HepG2 (cell line): ENCODE data around the gene BEST2. TPM values are rescaled to one million over a fixed set of nuclear protein-coding genes. Genes with fewer than 3 reads are reported as not detected.

ENCODE experiments used
- ARHGAP35 ChIP-seq: sonication (generic); formaldehyde crosslinking; IDR thresholded peaks from 2 replicates; pipeline ENCODE4 v1.9.0; 2022; ENCODE audit warnings: mild to moderate bottlenecking, inconsistent platforms, moderate library complexity, missing genetic modification reagents, borderline replicate concordance
- BCLAF1 ChIP-seq: fragments of 450-650 bp; IDR thresholded peaks from 2 replicates; pipeline ENCODE4 v1.6.1; 2017; ENCODE audit warnings: mild to moderate bottlenecking
- GABPB1 ChIP-seq: IDR thresholded peaks from 2 replicates; pipeline ENCODE4 v1.6.1; 2016; ENCODE audit warnings: mild to moderate bottlenecking, missing genetic modification reagents, moderate library complexity, missing compliant biosample characterization
- IKZF1 ChIP-seq: fragments of 450-650 bp; IDR thresholded peaks from 2 replicates; pipeline ENCODE4 v1.7.1; 2016
- JUN ChIP-seq: sonication (generic); formaldehyde crosslinking; IDR thresholded peaks from 2 replicates; pipeline ENCODE4 v1.4.0; 2020; ENCODE audit warnings: mild to moderate bottlenecking, missing genetic modification reagents
- POLR2AphosphoS2 ChIP-seq: IDR thresholded peaks from 2 replicates; pipeline ENCODE4 v1.6.1; 2011; ENCODE audit warnings: low read depth, low read length, improper control_type of control experiment
- RBFOX2 ChIP-seq: fragments of 200-400 bp; formaldehyde crosslinking; IDR thresholded peaks from 2 replicates; pipeline ENCODE4 v1.6.1; 2017; ENCODE audit warnings: low read depth, mild to moderate bottlenecking, low read length
- SKI ChIP-seq: fragments of 450-650 bp; IDR thresholded peaks from one replicate; pipeline ENCODE4 v1.6.1; 2018; ENCODE audit warnings: mild to moderate bottlenecking; ENCODE audit not compliant: partially characterized antibody
- ZBTB33 ChIP-seq: sonication (generic); formaldehyde crosslinking; IDR thresholded peaks from 2 replicates; pipeline ENCODE4 v1.4.0; 2020; ENCODE audit warnings: missing genetic modification reagents
- ZNF720 ChIP-seq: sonication (generic); formaldehyde crosslinking; IDR thresholded peaks from 2 replicates; pipeline ENCODE4 v1.4.0; 2020; ENCODE audit warnings: missing genetic modification reagents
- ZNF768 ChIP-seq: sonication (generic); formaldehyde crosslinking; IDR thresholded peaks from 2 replicates; pipeline ENCODE4 v1.4.0; 2020; ENCODE audit warnings: missing genetic modification reagents
- polyA plus RNA-seq, 8 experiments: library from polyadenylated mRNA; depleted of rRNA in 3 of 8; stranded (reverse) in 7 of 8; unstranded in 1 of 8; fragments of >200 nt; fragmentation: Illumina TruSeq in 4 of 8; extraction: Trizol in 4 of 8; gene quantifications; 2 replicates each; pipeline versions ENCODE4 v1.2.1 to v1.2.3, GENCODE V29; 2011 to 2016; ENCODE audit warnings: low read depth in 4 of 8, missing spikeins in 1 of 8, mixed read lengths in 1 of 8; ENCODE audit not compliant: insufficient read depth in 1 of 8
- total RNA-seq, 5 experiments: library from RNA; depleted of rRNA; stranded (reverse); fragments of >200 nt; fragmentation: Illumina TruSeq; extraction: Trizol; gene quantifications; 2 replicates each; pipeline ENCODE4 v1.2.3, GENCODE V29; 2016; ENCODE audit warnings: low read depth in 1 of 5
- TF ChIP-seq, protein P1 (sequence below): IDR thresholded peaks from 2 replicates; pipeline ENCODE4 v1.4.0; 2020; ENCODE audit warnings: mild to moderate bottlenecking, missing genetic modification reagents
- TF ChIP-seq, protein P2 (sequence below): IDR thresholded peaks from 2 replicates; pipeline ENCODE4 v1.6.1; 2016

The BEST2 gene
- total and polyA plus RNA-seq, 2 of the 13 experiments (the other 11 are each of a cell fraction or from before 2014, with no cell fraction given): not detected

DNA sequence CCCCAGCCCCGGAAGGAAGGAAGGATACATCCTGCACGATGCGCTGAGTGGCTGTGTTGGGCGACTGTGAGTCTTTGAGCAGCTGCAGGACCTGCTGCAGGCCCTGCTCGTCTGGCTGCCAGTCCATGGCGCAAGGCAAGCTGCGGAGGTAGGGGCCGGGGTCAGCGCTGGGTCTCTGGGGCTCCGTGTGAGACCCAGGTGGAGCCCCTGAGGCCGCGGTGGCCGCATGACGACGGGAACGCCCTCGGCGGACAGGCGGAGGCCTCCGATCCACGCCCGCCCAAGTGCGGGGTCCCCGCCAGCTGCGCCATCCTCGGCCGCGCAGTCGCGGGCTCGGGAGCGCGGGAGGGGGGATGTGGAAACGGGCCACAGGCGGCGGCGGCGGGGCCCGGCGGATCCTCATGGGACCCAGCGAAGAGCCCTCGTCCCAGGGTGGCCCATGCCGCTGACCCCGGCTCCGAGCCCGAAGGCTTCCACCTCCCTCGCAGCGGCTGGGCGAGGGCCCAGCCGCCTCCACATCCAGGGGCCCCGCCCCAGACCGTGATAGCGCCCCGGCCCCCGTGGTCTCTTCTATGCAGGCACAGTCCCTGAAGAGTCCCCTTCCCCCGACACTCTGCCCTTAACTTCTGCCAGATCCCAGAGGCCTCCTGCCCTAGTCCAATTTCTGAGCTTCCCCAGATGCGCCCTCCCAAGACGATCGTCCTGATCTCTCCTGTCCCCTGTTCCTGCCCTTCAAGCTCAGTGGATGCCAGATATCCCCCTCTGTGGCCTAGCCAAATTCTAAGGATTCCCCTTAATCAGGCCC lies 30.5 kb upstream of the BEST2 start (continued):
- TF ChIP-seq, protein P1, sequence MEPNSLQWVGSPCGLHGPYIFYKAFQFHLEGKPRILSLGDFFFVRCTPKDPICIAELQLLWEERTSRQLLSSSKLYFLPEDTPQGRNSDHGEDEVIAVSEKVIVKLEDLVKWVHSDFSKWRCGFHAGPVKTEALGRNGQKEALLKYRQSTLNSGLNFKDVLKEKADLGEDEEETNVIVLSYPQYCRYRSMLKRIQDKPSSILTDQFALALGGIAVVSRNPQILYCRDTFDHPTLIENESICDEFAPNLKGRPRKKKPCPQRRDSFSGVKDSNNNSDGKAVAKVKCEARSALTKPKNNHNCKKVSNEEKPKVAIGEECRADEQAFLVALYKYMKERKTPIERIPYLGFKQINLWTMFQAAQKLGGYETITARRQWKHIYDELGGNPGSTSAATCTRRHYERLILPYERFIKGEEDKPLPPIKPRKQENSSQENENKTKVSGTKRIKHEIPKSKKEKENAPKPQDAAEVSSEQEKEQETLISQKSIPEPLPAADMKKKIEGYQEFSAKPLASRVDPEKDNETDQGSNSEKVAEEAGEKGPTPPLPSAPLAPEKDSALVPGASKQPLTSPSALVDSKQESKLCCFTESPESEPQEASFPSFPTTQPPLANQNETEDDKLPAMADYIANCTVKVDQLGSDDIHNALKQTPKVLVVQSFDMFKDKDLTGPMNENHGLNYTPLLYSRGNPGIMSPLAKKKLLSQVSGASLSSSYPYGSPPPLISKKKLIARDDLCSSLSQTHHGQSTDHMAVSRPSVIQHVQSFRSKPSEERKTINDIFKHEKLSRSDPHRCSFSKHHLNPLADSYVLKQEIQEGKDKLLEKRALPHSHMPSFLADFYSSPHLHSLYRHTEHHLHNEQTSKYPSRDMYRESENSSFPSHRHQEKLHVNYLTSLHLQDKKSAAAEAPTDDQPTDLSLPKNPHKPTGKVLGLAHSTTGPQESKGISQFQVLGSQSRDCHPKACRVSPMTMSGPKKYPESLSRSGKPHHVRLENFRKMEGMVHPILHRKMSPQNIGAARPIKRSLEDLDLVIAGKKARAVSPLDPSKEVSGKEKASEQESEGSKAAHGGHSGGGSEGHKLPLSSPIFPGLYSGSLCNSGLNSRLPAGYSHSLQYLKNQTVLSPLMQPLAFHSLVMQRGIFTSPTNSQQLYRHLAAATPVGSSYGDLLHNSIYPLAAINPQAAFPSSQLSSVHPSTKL (CRISPR knock-in tag): no peak
- TF ChIP-seq ZNF768 (CRISPR knock-in tag): peak; percentile 54; the same call in 1 of the 2 replicates
- no peak for TF ChIP-seq ZNF720 (CRISPR knock-in tag)
- no peak for TF ChIP-seq BCLAF1
- TF ChIP-seq RBFOX2: peak; percentile 62
- TF ChIP-seq SKI: no peak
- TF ChIP-seq POLR2AphosphoS2: no peak
- TF ChIP-seq ARHGAP35 (CRISPR knock-in tag): no peak
- TF ChIP-seq GABPB1 (CRISPR knock-in tag): peak; percentile 22; the same call in 1 of the 2 replicates
- no peak for TF ChIP-seq JUN (CRISPR knock-in tag)
- TF ChIP-seq ZBTB33 (CRISPR knock-in tag): 0 out of 2 replicates have a peak, but pooled peaks have one; percentile 25
- TF ChIP-seq, protein P2, sequence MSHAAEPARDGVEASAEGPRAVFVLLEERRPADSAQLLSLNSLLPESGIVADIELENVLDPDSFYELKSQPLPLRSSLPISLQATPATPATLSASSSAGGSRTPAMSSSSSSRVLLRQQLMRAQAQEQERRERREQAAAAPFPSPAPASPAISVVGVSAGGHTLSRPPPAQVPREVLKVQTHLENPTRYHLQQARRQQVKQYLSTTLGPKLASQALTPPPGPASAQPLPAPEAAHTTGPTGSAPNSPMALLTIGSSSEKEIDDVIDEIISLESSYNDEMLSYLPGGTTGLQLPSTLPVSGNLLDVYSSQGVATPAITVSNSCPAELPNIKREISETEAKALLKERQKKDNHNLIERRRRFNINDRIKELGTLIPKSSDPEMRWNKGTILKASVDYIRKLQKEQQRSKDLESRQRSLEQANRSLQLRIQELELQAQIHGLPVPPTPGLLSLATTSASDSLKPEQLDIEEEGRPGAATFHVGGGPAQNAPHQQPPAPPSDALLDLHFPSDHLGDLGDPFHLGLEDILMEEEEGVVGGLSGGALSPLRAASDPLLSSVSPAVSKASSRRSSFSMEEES (CRISPR knock-in tag): no peak
- TF ChIP-seq IKZF1: no peak
